Right forelimb (tissue), 1 donor: Measurements from ENCODE around the gene BANF2.

ENCODE experiments used
- DNase-seq: peaks from one replicate; pipeline ENCODE4 v3.0.0-alpha.2; 2018

The BANF2 gene

GRCh38 chr20:17735959-17736621 lies 36.3 kb downstream of the BANF2 start:
- DNase-seq, result no peak

GRCh38 chr20:17738154-17738553 lies 38.4 kb downstream of the BANF2 start:
- DNase-seq, result no peak

- no peak for DNase-seq
Measured at GRCh38 chr20:17741220-17741619, 41.5 kb downstream of the BANF2 start.

- no peak for DNase-seq
Measured at GRCh38 chr20:17742731-17743130, 43.0 kb downstream of the BANF2 start.

- no peak for DNase-seq
Measured at GRCh38 chr20:17743677-17744076, 43.9 kb downstream of the BANF2 start.

- DNase-seq, result no peak
Measured at GRCh38 chr20:17747431-17747846, 47.7 kb downstream of the BANF2 start.

GRCh38 chr20:17748279-17748678 lies 48.5 kb downstream of the BANF2 start:
- no peak for DNase-seq

- DNase-seq, result no peak
Measured at GRCh38 chr20:17749626-17749977, 49.8 kb downstream of the BANF2 start.

- DNase-seq, result no peak
Measured at GRCh38 chr20:17749978-17750721, 50.4 kb downstream of the BANF2 start.

GRCh38 chr20:17750722-17751045 lies 50.9 kb downstream of the BANF2 start:
- DNase-seq, result no peak

GRCh38 chr20:17751640-17752039 lies 51.9 kb downstream of the BANF2 start:
- no peak for DNase-seq

GRCh38 chr20:17752459-17752858 lies 52.7 kb downstream of the BANF2 start:
- no peak for DNase-seq

GRCh38 chr20:17753516-17753915 lies 53.8 kb downstream of the BANF2 start:
- no peak for DNase-seq

GRCh38 chr20:17756529-17756928 lies 56.8 kb downstream of the BANF2 start:
- no peak for DNase-seq

- no peak for DNase-seq
Measured at GRCh38 chr20:17757496-17757895, 57.7 kb downstream of the BANF2 start.

GRCh38 chr20:17758010-17758409 lies 58.2 kb downstream of the BANF2 start:
- no peak for DNase-seq

- DNase-seq, result no peak
Measured at GRCh38 chr20:17758512-17758911, 58.7 kb downstream of the BANF2 start.

GRCh38 chr20:17759449-17759848 lies 59.7 kb downstream of the BANF2 start:
- DNase-seq, result no peak

- DNase-seq, result no peak
Measured at GRCh38 chr20:17761604-17762003, 61.8 kb downstream of the BANF2 start.

GRCh38 chr20:17762243-17762872 lies 62.6 kb downstream of the BANF2 start:
- DNase-seq, result no peak

- no peak for DNase-seq
Measured at GRCh38 chr20:17762873-17763557, 63.2 kb downstream of the BANF2 start.

GRCh38 chr20:17765017-17765416 lies 65.3 kb downstream of the BANF2 start:
- no peak for DNase-seq

- DNase-seq, result no peak
Measured at GRCh38 chr20:17765584-17765983, 65.8 kb downstream of the BANF2 start.

- DNase-seq, result no peak
Measured at GRCh38 chr20:17766226-17766625, 66.5 kb downstream of the BANF2 start.
